H1 (cell line): Measurements from ENCODE around the gene ZNF654. TPM values are rescaled to one million over a fixed set of nuclear protein-coding genes. Genes with fewer than 3 reads are reported as not detected.

Experiments used
- CTCF ChIA-PET: fragments of 300-600 bp; sonication (Branson Sonifier 250); formaldehyde crosslinking; loops from one replicate; lab custom pipeline; 2021; ENCODE audit not compliant: partially characterized antibody; lab: Charles Lee
- POLR2A ChIA-PET: fragments of 300-600 bp; sonication (Branson Sonifier 250); formaldehyde crosslinking; loops from one replicate; lab custom pipeline; 2021; ENCODE audit warnings: inconsistent platforms; ENCODE audit not compliant: partially characterized antibody; lab: Charles Lee
- DNase-seq, 2 experiments: peaks; one replicate each; pipeline versions ENCODE4 v3.0.0 to v3.0.0-alpha.2; 2010 to 2022; ENCODE audit warnings: low spot score in 2 of 2, low read depth in 1 of 2, mixed read lengths in 1 of 2
- FAIRE-seq: peaks from 2 replicates; lab custom pipeline; 2011; peaks lifted over from hg19 to GRCh38; lab: Jason Lieb, UNC
- H2AFZ ChIP-seq: 2 replicates; pipeline ENCODE4 v1.8.1; 2012; ENCODE audit warnings: low read length, inconsistent platforms
- H2AK5ac ChIP-seq: 2 replicates; pipeline ENCODE4 v1.6.1; 2013; ENCODE audit warnings: low read depth, low read length
- H2BK120ac ChIP-seq: replicated peaks from 2 replicates; pipeline ENCODE3; 2013; ENCODE audit warnings: low read depth, low read length, inconsistent platforms
- H2BK12ac ChIP-seq: 2 replicates; pipeline ENCODE4 v1.6.1; 2013; ENCODE audit warnings: low read depth, low read length
- H2BK15ac ChIP-seq: 2 replicates; pipeline ENCODE4 v1.6.1; 2013; ENCODE audit warnings: low read length
- H2BK20ac ChIP-seq: 2 replicates; pipeline ENCODE4 v1.6.1; 2013; ENCODE audit warnings: low read length
- H2BK5ac ChIP-seq: 2 replicates; pipeline ENCODE4 v1.6.1; 2013; ENCODE audit warnings: low read depth, low read length
- H3K14ac ChIP-seq: 2 replicates; pipeline ENCODE4 v1.6.1; 2013; ENCODE audit warnings: inconsistent platforms; ENCODE audit not compliant: insufficient read length
- H3K18ac ChIP-seq: 2 replicates; pipeline ENCODE4 v1.6.1; 2013; ENCODE audit warnings: low read length; ENCODE audit errors: extremely low read depth
- H3K23ac ChIP-seq: 2 replicates; pipeline ENCODE4 v1.6.1; 2013; ENCODE audit warnings: inconsistent platforms; ENCODE audit not compliant: insufficient read length
- H3K23me2 ChIP-seq: 2 replicates; pipeline ENCODE4 v1.6.1; 2013; ENCODE audit warnings: low read depth, low read length
- H3K27ac ChIP-seq: 2 replicates; pipeline ENCODE4 v1.6.1; 2011; ENCODE audit warnings: low read depth, low read length, inconsistent platforms
- H3K27me3 ChIP-seq, 4 experiments: replicated peaks in 1 of 4; 1 replicate in 1 of 4; 2 replicates in 3 of 4; pipeline versions ENCODE4 v1.6.1 to v1.8.1; 2011 to 2013; ENCODE audit warnings: low read length in 3 of 4, mild to moderate bottlenecking in 3 of 4, inconsistent platforms in 2 of 4, mixed read lengths in 2 of 4, moderate library complexity in 1 of 4; ENCODE audit not compliant: control insufficient read depth in 3 of 4, insufficient read depth in 3 of 4; ENCODE audit errors: extremely low read depth in 1 of 4
- H3K36me3 ChIP-seq, 4 experiments: 2 replicates each; pipeline versions ENCODE4 v1.6.1 to v1.8.1; 2011 to 2013; ENCODE audit warnings: mild to moderate bottlenecking in 4 of 4, low read length in 3 of 4, moderate library complexity in 2 of 4, control low read depth in 1 of 4, inconsistent platforms in 1 of 4; ENCODE audit not compliant: insufficient read depth in 4 of 4, control insufficient read depth in 2 of 4
- H3K4ac ChIP-seq: replicated peaks from 2 replicates; pipeline ENCODE3; 2013; ENCODE audit warnings: low read length, low read depth, mixed read lengths, inconsistent platforms; ENCODE audit not compliant: insufficient read length
- H3K4me1 ChIP-seq, 4 experiments: replicated peaks in 1 of 4; 1 replicate in 1 of 4; 2 replicates in 3 of 4; pipeline versions ENCODE4 v1.6.1 to v1.8.1; 2011 to 2013; ENCODE audit warnings: low read length in 3 of 4, inconsistent platforms in 2 of 4, mixed read lengths in 1 of 4; ENCODE audit not compliant: insufficient read depth in 4 of 4, control insufficient read depth in 3 of 4
- H3K4me2 ChIP-seq, 2 experiments: 2 replicates each; pipeline versions ENCODE4 v1.6.1 to v1.8.1; 2011 to 2013; ENCODE audit warnings: low read depth in 2 of 2, low read length in 2 of 2, control low read depth in 1 of 2, inconsistent platforms in 1 of 2, mild to moderate bottlenecking in 1 of 2; ENCODE audit not compliant: insufficient read depth in 1 of 2
- H3K4me3 ChIP-seq, 4 experiments: fragments of 200-600, 300-600 bp in 1 of 4; sonication (generic), shearing (Covaris generic), sonication (Bioruptor Twin) in 1 of 4; 2 replicates each; pipeline versions ENCODE4 v1.5.1 to v1.8.1; 2011 to 2016; ENCODE audit warnings: low read length in 4 of 4, low read depth in 3 of 4, control low read depth in 2 of 4, inconsistent platforms in 2 of 4, mild to moderate bottlenecking in 2 of 4, mixed read lengths in 1 of 4, moderate library complexity in 1 of 4; ENCODE audit not compliant: insufficient read depth in 2 of 4; ENCODE audit errors: extremely low read depth in 1 of 4
- H3K56ac ChIP-seq: replicated peaks from 2 replicates; pipeline ENCODE3; 2013; ENCODE audit warnings: low read depth, mild to moderate bottlenecking, mixed read lengths, low read length, inconsistent platforms; ENCODE audit not compliant: insufficient read length
- H3K79me1 ChIP-seq: 2 replicates; pipeline ENCODE4 v1.6.1; 2013; ENCODE audit warnings: low read depth, low read length, control low read depth
- H3K79me2 ChIP-seq, 2 experiments: 2 replicates each; pipeline versions ENCODE4 v1.6.1 to v1.8.1; 2012 to 2013; ENCODE audit warnings: low read length in 2 of 2, mild to moderate bottlenecking in 2 of 2, inconsistent platforms in 1 of 2; ENCODE audit not compliant: insufficient read depth in 2 of 2, control insufficient read depth in 1 of 2
- H3K9ac ChIP-seq, 4 experiments: replicated peaks in 1 of 4; 1 replicate in 1 of 4; 2 replicates in 3 of 4; pipeline versions ENCODE4 v1.6.1 to v1.8.1; 2011 to 2013; ENCODE audit warnings: low read depth in 3 of 4, low read length in 3 of 4, control low read depth in 2 of 4, mild to moderate bottlenecking in 2 of 4, moderate library complexity in 2 of 4, inconsistent platforms in 1 of 4; ENCODE audit errors: extremely low read depth in 1 of 4
- H3K9me3 ChIP-seq, 2 experiments: 2 replicates each; pipeline versions ENCODE4 v1.6.1 to v1.8.1; 2012 to 2013; ENCODE audit warnings: mild to moderate bottlenecking in 2 of 2, moderate library complexity in 2 of 2, control low read depth in 1 of 2, inconsistent platforms in 1 of 2, low read depth in 1 of 2, low read length in 1 of 2, mixed read lengths in 1 of 2; ENCODE audit not compliant: insufficient read depth in 2 of 2
- H4K20me1 ChIP-seq, 2 experiments: replicated peaks in 1 of 2; 2 replicates each; pipeline versions ENCODE3 to v1.8.1; 2011 to 2013; ENCODE audit warnings: inconsistent platforms in 2 of 2, low read length in 2 of 2, mild to moderate bottlenecking in 1 of 2; ENCODE audit not compliant: insufficient read depth in 2 of 2, control insufficient read depth in 1 of 2
- H4K5ac ChIP-seq: 2 replicates; pipeline ENCODE4 v1.6.1; 2013; ENCODE audit warnings: low read length, low read depth, mixed read lengths, inconsistent platforms; ENCODE audit not compliant: insufficient read length
- H4K8ac ChIP-seq: 2 replicates; pipeline ENCODE4 v1.8.0; 2013; ENCODE audit warnings: mild to moderate bottlenecking, moderate library complexity, low read length, inconsistent platforms; ENCODE audit not compliant: insufficient read depth; ENCODE audit errors: extremely low read depth
- H4K91ac ChIP-seq: replicated peaks from 2 replicates; pipeline ENCODE3; 2013; ENCODE audit warnings: low read length, mixed read lengths, inconsistent platforms; ENCODE audit not compliant: insufficient read length
- BRCA1 ChIP-seq: IDR thresholded peaks from 2 replicates; pipeline ENCODE4 v1.6.1; 2012; ENCODE audit warnings: low read depth, low read length, improper control_type of control experiment
- CREB1 ChIP-seq: IDR thresholded peaks from 2 replicates; pipeline ENCODE4 v1.6.1; 2012; ENCODE audit warnings: inconsistent platforms
- HDAC2 ChIP-seq, 2 experiments: fragments of 300-600 bp in 1 of 2; sonication (generic) in 1 of 2; IDR thresholded peaks; 2 replicates each; pipeline ENCODE4 v1.6.1; 2011 to 2012; ENCODE audit warnings: low read depth in 2 of 2, low read length in 2 of 2, mild to moderate bottlenecking in 2 of 2, moderate library complexity in 2 of 2, borderline replicate concordance in 1 of 2, inconsistent platforms in 1 of 2
- POLR2A ChIP-seq, 2 experiments: IDR thresholded peaks; 1 replicate in 1 of 2; 2 replicates in 1 of 2; pipeline ENCODE4 v1.6.1; 2011; ENCODE audit warnings: low read depth in 2 of 2, low read length in 2 of 2, mild to moderate bottlenecking in 2 of 2; ENCODE audit errors: control extremely low read depth in 1 of 2
- POU5F1 ChIP-seq: IDR thresholded peaks from 2 replicates; pipeline ENCODE4 v1.6.1; 2011; ENCODE audit warnings: low read depth, mild to moderate bottlenecking, low read length, moderate library complexity
- SP1 ChIP-seq: IDR thresholded peaks from 2 replicates; pipeline ENCODE4 v1.6.1; 2011; ENCODE audit warnings: low read depth, low read length
- SP4 ChIP-seq: IDR thresholded peaks from 2 replicates; pipeline ENCODE4 v1.6.1; 2012; ENCODE audit warnings: low read length, inconsistent platforms
- TAF1 ChIP-seq: IDR thresholded peaks from 2 replicates; pipeline ENCODE4 v1.6.1; 2011; ENCODE audit warnings: mild to moderate bottlenecking, low read depth, low read length
- ZNF274 ChIP-seq: IDR thresholded peaks from 2 replicates; pipeline ENCODE4 v1.7.0; 2012; ENCODE audit warnings: low read length, borderline replicate concordance; ENCODE audit errors: extremely low read depth
- WGBS, 2 experiments: shearing (Covaris generic) in 1 of 2; methylation state at CpG; one replicate each; pipeline versions ENCODE4 v1.1.6 to v1.1.7; 2013 to 2015; ENCODE audit warnings: low lambda C conversion rate in 2 of 2, mixed read lengths in 2 of 2, inconsistent platforms in 1 of 2, low coverage in 1 of 2, missing lambda C conversion rate in 1 of 2; ENCODE audit not compliant: insufficient replicate concordance in 2 of 2, insufficient coverage in 1 of 2, insufficient read length in 1 of 2; ENCODE audit errors: extremely low coverage in 1 of 2, missing lambda C conversion rate in 1 of 2; 5-methylcytosine and 5-hydroxymethylcytosine counted together
- polyA plus RNA-seq, 7 experiments: library from polyadenylated mRNA; depleted of rRNA in 3 of 7; stranded (reverse) in 5 of 7; unstranded in 2 of 7; fragments of >200 nt in 5 of 7; fragments of 200-250 nt in 2 of 7; gene quantifications; 1 replicate in 5 of 7; 2 replicates in 1 of 7; 4 replicates in 1 of 7; pipeline versions ENCODE4 v1.2.1 to v1.2.3, GENCODE V29; 2011 to 2013; ENCODE audit warnings: missing spikeins in 2 of 7, mixed read lengths in 2 of 7
- total RNA-seq: library from RNA; stranded (reverse); fragmentation: NEBNext Ultra II Directional; extraction: Animal tissue kit (Norgen Biotek cat#: 25700); gene quantifications from 2 replicates; pipeline ENCODE4 v1.2.1, GENCODE V29; 2021
- TF ChIP-seq, protein P1 (sequence below): IDR thresholded peaks from 2 replicates; pipeline ENCODE4 v1.6.1; 2012; ENCODE audit warnings: low read length, inconsistent platforms
- TF ChIP-seq, protein P2 (sequence below), 3 experiments: IDR thresholded peaks; 1 replicate in 2 of 3; 2 replicates in 1 of 3; pipeline versions ENCODE4 v1.5.1 to v1.6.1; 2011; ENCODE audit warnings: low read length in 3 of 3, mild to moderate bottlenecking in 3 of 3, inconsistent platforms in 2 of 3, low read depth in 1 of 3, moderate library complexity in 1 of 3; ENCODE audit not compliant: insufficient read depth in 1 of 3; ENCODE audit errors: control extremely low read depth in 1 of 3

Gene ZNF654
- total and polyA plus RNA-seq, 2 of the 8 experiments (the other 6 are each of a cell fraction or from before 2014, with no cell fraction given): 0.47 to 5.3 TPM

DNA sequence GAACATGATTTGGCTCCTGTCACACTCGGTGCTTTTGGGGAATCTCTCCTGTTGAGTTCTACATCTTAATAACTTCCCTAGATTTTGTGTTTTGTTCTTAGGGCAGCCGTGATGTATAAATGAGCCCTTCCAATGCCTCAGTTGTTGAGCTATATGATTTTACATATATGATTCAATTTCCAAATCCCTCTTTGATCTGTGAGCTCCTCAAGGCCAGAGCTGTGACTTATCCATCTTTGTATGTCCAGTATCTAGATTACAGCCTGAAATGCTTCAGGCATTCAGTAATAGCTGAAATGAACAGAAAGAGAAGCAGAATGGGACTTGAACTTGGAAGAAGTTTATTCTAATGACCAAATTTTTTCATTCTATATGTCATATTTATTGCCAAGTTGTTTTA, 26.8 kb upstream of the ZNF654 start:
- H2BK5ac ChIP-seq: no peak overlapping the region
- H3K18ac ChIP-seq: no peak overlapping the region
- peaks cover 0 to 1% of the 10 kb centered on the region in 2 experiments for H4K20me1 ChIP-seq
- H2BK12ac ChIP-seq: no peak overlapping the region
- CTCF ChIA-PET: interaction anchor here (0.7 to 0.8 kb wide), 2 partner anchors 11 to 641 kb away, joined by 3 to 4 read pairs; no protein-coding TSS in a partner anchor
- no peak overlapping the region for H3K23ac ChIP-seq
- H2AFZ ChIP-seq: 0 out of 2 replicates have a peak overlapping the region, but pooled peaks have one; percentile 71
- H3K27ac ChIP-seq: no peak overlapping the region
- no peaks in the 10 kb centered on the region for H3K79me1 ChIP-seq
- no peak overlapping the region for H3K14ac ChIP-seq
- H2BK20ac ChIP-seq: no peak overlapping the region
- H3K56ac ChIP-seq: no peak overlapping the region
- H3K4ac ChIP-seq: no peak overlapping the region
- no peak overlapping the region for H2BK15ac ChIP-seq
- H4K91ac ChIP-seq: no peak overlapping the region
- H3K4me1 ChIP-seq: no peaks in the 10 kb centered on the region
- no peaks in the 10 kb centered on the region for H3K23me2 ChIP-seq
- no peak for DNase-seq
- no peak overlapping the region for H3K4me3 ChIP-seq
- no peaks in the 10 kb centered on the region for H3K9me3 ChIP-seq
- no peaks in the 10 kb centered on the region for H3K36me3 ChIP-seq
- H2AK5ac ChIP-seq: no peak overlapping the region
- H4K8ac ChIP-seq: no peak overlapping the region
- no peaks in the 10 kb centered on the region for H3K27me3 ChIP-seq
- H2BK120ac ChIP-seq: no peak overlapping the region
- POLR2A ChIA-PET: interaction anchor here (0.9 kb wide), 1 partner anchor 19 kb away, joined by 4 read pairs; no protein-coding TSS in a partner anchor
- H3K4me2 ChIP-seq: no peak overlapping the region
- H4K5ac ChIP-seq: no peak overlapping the region
- WGBS, 2 experiments: 88% methylated on average over 2 of the region's 2 CpGs; no CpG with 5 or more reads in 1 of the 2 experiments
- H3K9ac ChIP-seq: no peak overlapping the region
- no peaks in the 10 kb centered on the region for H3K79me2 ChIP-seq
- no peak for FAIRE-seq
- TF ChIP-seq CREB1 (no peak), POU5F1 (no peak), BRCA1 (no peak), ZNF274 (no peak), TAF1 (no peak), SP4 (no peak), POLR2A (IDR thresholded peaks at IDR 0.05; ENCODE audit: control extremely low read depth in 1 of 2, low read depth in 2 of 2, low read length in 2 of 2) (no peak), SP1 (no peak), HDAC2 (IDR thresholded peaks at IDR 0.05; ENCODE audit: borderline replicate concordance in 1 of 2, low read depth in 2 of 2, low read length in 2 of 2) (no peak)
- TF ChIP-seq, protein P1, sequence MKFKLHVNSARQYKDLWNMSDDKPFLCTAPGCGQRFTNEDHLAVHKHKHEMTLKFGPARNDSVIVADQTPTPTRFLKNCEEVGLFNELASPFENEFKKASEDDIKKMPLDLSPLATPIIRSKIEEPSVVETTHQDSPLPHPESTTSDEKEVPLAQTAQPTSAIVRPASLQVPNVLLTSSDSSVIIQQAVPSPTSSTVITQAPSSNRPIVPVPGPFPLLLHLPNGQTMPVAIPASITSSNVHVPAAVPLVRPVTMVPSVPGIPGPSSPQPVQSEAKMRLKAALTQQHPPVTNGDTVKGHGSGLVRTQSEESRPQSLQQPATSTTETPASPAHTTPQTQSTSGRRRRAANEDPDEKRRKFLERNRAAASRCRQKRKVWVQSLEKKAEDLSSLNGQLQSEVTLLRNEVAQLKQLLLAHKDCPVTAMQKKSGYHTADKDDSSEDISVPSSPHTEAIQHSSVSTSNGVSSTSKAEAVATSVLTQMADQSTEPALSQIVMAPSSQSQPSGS: no peak
- TF ChIP-seq, protein P2, sequence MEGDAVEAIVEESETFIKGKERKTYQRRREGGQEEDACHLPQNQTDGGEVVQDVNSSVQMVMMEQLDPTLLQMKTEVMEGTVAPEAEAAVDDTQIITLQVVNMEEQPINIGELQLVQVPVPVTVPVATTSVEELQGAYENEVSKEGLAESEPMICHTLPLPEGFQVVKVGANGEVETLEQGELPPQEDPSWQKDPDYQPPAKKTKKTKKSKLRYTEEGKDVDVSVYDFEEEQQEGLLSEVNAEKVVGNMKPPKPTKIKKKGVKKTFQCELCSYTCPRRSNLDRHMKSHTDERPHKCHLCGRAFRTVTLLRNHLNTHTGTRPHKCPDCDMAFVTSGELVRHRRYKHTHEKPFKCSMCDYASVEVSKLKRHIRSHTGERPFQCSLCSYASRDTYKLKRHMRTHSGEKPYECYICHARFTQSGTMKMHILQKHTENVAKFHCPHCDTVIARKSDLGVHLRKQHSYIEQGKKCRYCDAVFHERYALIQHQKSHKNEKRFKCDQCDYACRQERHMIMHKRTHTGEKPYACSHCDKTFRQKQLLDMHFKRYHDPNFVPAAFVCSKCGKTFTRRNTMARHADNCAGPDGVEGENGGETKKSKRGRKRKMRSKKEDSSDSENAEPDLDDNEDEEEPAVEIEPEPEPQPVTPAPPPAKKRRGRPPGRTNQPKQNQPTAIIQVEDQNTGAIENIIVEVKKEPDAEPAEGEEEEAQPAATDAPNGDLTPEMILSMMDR (IDR thresholded peaks at IDR 0.05; ENCODE audit: control extremely low read depth in 1 of 3, insufficient read depth in 1 of 3, low read depth in 1 of 3, low read length in 3 of 3): no peak
